Thymus (tissue), 11 donors: ENCODE data around the gene NCAM1. TPM values are rescaled to one million over a fixed set of nuclear protein-coding genes. Genes with fewer than 3 reads are reported as not detected.

Source experiments
- DNase-seq, 9 donors: peaks; one replicate each; pipeline ENCODE4 v3.0.0-alpha.2; 2013; ENCODE audit warnings: low spot score in 9 of 9, low read depth in 6 of 9, missing footprints in 1 of 9
- H3K27ac ChIP-seq, 2 donors: one replicate each; pipeline ENCODE4 v1.5.1; 2013; ENCODE audit warnings: control low read depth in 1 of 2, low read depth in 1 of 2, low read length in 1 of 2, mild to moderate bottlenecking in 1 of 2, moderate library complexity in 1 of 2
- H3K27me3 ChIP-seq, 2 donors: one replicate each; pipeline ENCODE4 v1.5.1; 2013; ENCODE audit warnings: low read length in 1 of 2; ENCODE audit not compliant: control insufficient read depth in 2 of 2, insufficient read depth in 1 of 2
- H3K36me3 ChIP-seq, 2 donors: one replicate each; pipeline ENCODE4 v1.5.1; 2013; ENCODE audit warnings: low read length in 1 of 2, mild to moderate bottlenecking in 1 of 2, moderate library complexity in 1 of 2; ENCODE audit not compliant: control insufficient read depth in 2 of 2, insufficient read depth in 2 of 2
- H3K4me1 ChIP-seq, 2 donors: one replicate each; pipeline ENCODE4 v1.5.1; 2013; ENCODE audit warnings: low read length in 2 of 2; ENCODE audit not compliant: control insufficient read depth in 2 of 2, insufficient read depth in 2 of 2
- H3K4me3 ChIP-seq, 2 donors: one replicate each; pipeline ENCODE4 v1.5.1; 2013; ENCODE audit warnings: low read length in 2 of 2, control low read depth in 1 of 2, mild to moderate bottlenecking in 1 of 2
- H3K9me3 ChIP-seq, 2 donors: one replicate each; pipeline ENCODE4 v1.5.1; 2013; ENCODE audit warnings: low read length in 1 of 2, mild to moderate bottlenecking in 1 of 2; ENCODE audit not compliant: control insufficient read depth in 2 of 2, insufficient read depth in 1 of 2
- WGBS: extraction: QIAGEN DNeasy Blood & Tissue Kit; methylation state at CpG from one replicate; pipeline ENCODE4 v1.1.7; 2013; 5-methylcytosine and 5-hydroxymethylcytosine counted together
- polyA plus RNA-seq: library from polyadenylated mRNA; stranded (reverse); fragments of 200-250 nt; gene quantifications from one replicate; pipeline ENCODE4 v1.2.3, GENCODE V29; 2013
- total RNA-seq: library from RNA; stranded (reverse); fragments of 120-200 nt; gene quantifications from one replicate; pipeline ENCODE4 v1.2.4, GENCODE V29; 2013
- donor health status: healthy.

The NCAM1 gene
- total and polyA plus RNA-seq, 2 donors, result 0.47 to 0.68 TPM

GRCh38 chr11:113271551-113272245 lies 310.5 kb downstream of the NCAM1 start:
- Histone ChIP-seq H3K27me3 (no peaks in the 10 kb centered on the region), H3K9me3 (no peaks in the 10 kb centered on the region), H3K36me3 (no peaks in the 10 kb centered on the region), H3K4me1 (no peaks in the 10 kb centered on the region), H3K27ac (no peak overlapping the region), H3K4me3 (no peak overlapping the region)
- 92% methylated on average over 14 of the region's 14 CpGs for WGBS
- DNase-seq, result no peak

- no peak overlapping the region for H3K27ac ChIP-seq
- H3K9me3 ChIP-seq, result no peaks in the 10 kb centered on the region
- no peaks in the 10 kb centered on the region for H3K4me1 ChIP-seq
- no peak overlapping the region for H3K4me3 ChIP-seq
- no peak for DNase-seq
- 73% methylated on average over 5 of the region's 5 CpGs for WGBS
- no peaks in the 10 kb centered on the region for H3K27me3 ChIP-seq
- H3K36me3 ChIP-seq, result no peaks in the 10 kb centered on the region
These were observed 311.1 kb downstream of the NCAM1 start for GRCh38 chr11:113272281-113272680.

- WGBS, result 88% methylated on average over 34 of the region's 34 CpGs
- H3K36me3 ChIP-seq, result no peaks in the 10 kb centered on the region
These were observed 311.9 kb downstream of the NCAM1 start for GRCh38 chr11:113272927-113273615.

GRCh38 chr11:113273720-113274119 lies 312.5 kb downstream of the NCAM1 start:
- Histone ChIP-seq H3K4me1 (no peaks in the 10 kb centered on the region), H3K27me3 (no peaks in the 10 kb centered on the region), H3K36me3 (no peaks in the 10 kb centered on the region), H3K27ac (no peak overlapping the region), H3K4me3 (no peak overlapping the region), H3K9me3 (no peaks in the 10 kb centered on the region)
- WGBS, result 94% methylated on average over 10 of the region's 10 CpGs
- no peak for DNase-seq

More at GRCh38 chr11:113272927-113273615, 311.9 kb downstream of the NCAM1 start:
- no peak overlapping the region for H3K4me3 ChIP-seq
- no peaks in the 10 kb centered on the region for H3K4me1 ChIP-seq
- no peaks in the 10 kb centered on the region for H3K27me3 ChIP-seq
- H3K9me3 ChIP-seq, result no peaks in the 10 kb centered on the region
- H3K27ac ChIP-seq, result no peak overlapping the region
- DNase-seq, result no peak

- Histone ChIP-seq H3K27ac (no peak overlapping the region), H3K4me3 (no peak overlapping the region), H3K27me3 (no peaks in the 10 kb centered on the region), H3K4me1 (no peaks in the 10 kb centered on the region), H3K36me3 (no peaks in the 10 kb centered on the region), H3K9me3 (no peaks in the 10 kb centered on the region)
- 88% methylated on average over 19 of the region's 19 CpGs for WGBS
- DNase-seq, result no peak
These were observed 313.7 kb downstream of the NCAM1 start for GRCh38 chr11:113274713-113275582.

GRCh38 chr11:113275602-113276001 lies 314.4 kb downstream of the NCAM1 start:
- no peaks in the 10 kb centered on the region for H3K36me3 ChIP-seq
- H3K4me3 ChIP-seq, result no peak overlapping the region
- no peak overlapping the region for H3K27ac ChIP-seq
- 89% methylated on average over 7 of the region's 7 CpGs for WGBS
- no peaks in the 10 kb centered on the region for H3K9me3 ChIP-seq
- no peaks in the 10 kb centered on the region for H3K27me3 ChIP-seq
- H3K4me1 ChIP-seq, result no peaks in the 10 kb centered on the region
- no peak for DNase-seq

GRCh38 chr11:113276466-113276865 lies 315.2 kb downstream of the NCAM1 start:
- H3K4me1 ChIP-seq, result no peaks in the 10 kb centered on the region
- DNase-seq, result no peak
- WGBS, result 98% methylated on average over 2 of the region's 2 CpGs
- no peaks in the 10 kb centered on the region for H3K9me3 ChIP-seq
- H3K27ac ChIP-seq, result no peak overlapping the region
- no peaks in the 10 kb centered on the region for H3K36me3 ChIP-seq
- no peaks in the 10 kb centered on the region for H3K27me3 ChIP-seq
- no peak overlapping the region for H3K4me3 ChIP-seq

GRCh38 chr11:113277907-113278306 lies 316.7 kb downstream of the NCAM1 start:
- H3K36me3 ChIP-seq, result no peaks in the 10 kb centered on the region
- WGBS, result 96% methylated on average over 5 of the region's 5 CpGs
- H3K4me3 ChIP-seq, result no peak overlapping the region
- H3K9me3 ChIP-seq, result no peaks in the 10 kb centered on the region
- H3K27ac ChIP-seq, result no peak overlapping the region
- no peak for DNase-seq
- no peaks in the 10 kb centered on the region for H3K4me1 ChIP-seq
- H3K27me3 ChIP-seq, result no peaks in the 10 kb centered on the region

- H3K27ac ChIP-seq, result no peak overlapping the region
- H3K9me3 ChIP-seq, result no peaks in the 10 kb centered on the region
- DNase-seq, result no peak
- WGBS, result 94% methylated on average over 9 of the region's 9 CpGs
- H3K4me3 ChIP-seq, result no peak overlapping the region
- no peaks in the 10 kb centered on the region for H3K4me1 ChIP-seq
- no peaks in the 10 kb centered on the region for H3K27me3 ChIP-seq
- H3K36me3 ChIP-seq, result no peaks in the 10 kb centered on the region
These were observed 317.3 kb downstream of the NCAM1 start for GRCh38 chr11:113278481-113278880.
